Measurements from ENCODE around the gene C10orf90.

- TF ChIP-seq POLR2A (IDR thresholded peaks at IDR 0.05) (no peak), CTCF (IDR thresholded peaks at IDR 0.05) (no peak), EP300 (IDR thresholded peaks at IDR 0.05) (no peak)
These were observed 75.3 kb downstream of the C10orf90 start for GRCh38 chr10:126595160-126595559.

All from ovary (tissue), 3 donors.